ENCODE data around the gene LEFTY1.
A peak's percentile ranks its signal among the peaks of the same experiment; 100 is the strongest.
"Not testable (repeated sequence)": the region's sequence is repeated elsewhere in the genome, so short reads cannot be mapped to it uniquely, and the experiment has no call there.

LEFTY1 gene, protein sequence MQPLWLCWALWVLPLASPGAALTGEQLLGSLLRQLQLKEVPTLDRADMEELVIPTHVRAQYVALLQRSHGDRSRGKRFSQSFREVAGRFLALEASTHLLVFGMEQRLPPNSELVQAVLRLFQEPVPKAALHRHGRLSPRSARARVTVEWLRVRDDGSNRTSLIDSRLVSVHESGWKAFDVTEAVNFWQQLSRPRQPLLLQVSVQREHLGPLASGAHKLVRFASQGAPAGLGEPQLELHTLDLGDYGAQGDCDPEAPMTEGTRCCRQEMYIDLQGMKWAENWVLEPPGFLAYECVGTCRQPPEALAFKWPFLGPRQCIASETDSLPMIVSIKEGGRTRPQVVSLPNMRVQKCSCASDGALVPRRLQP

DNA sequence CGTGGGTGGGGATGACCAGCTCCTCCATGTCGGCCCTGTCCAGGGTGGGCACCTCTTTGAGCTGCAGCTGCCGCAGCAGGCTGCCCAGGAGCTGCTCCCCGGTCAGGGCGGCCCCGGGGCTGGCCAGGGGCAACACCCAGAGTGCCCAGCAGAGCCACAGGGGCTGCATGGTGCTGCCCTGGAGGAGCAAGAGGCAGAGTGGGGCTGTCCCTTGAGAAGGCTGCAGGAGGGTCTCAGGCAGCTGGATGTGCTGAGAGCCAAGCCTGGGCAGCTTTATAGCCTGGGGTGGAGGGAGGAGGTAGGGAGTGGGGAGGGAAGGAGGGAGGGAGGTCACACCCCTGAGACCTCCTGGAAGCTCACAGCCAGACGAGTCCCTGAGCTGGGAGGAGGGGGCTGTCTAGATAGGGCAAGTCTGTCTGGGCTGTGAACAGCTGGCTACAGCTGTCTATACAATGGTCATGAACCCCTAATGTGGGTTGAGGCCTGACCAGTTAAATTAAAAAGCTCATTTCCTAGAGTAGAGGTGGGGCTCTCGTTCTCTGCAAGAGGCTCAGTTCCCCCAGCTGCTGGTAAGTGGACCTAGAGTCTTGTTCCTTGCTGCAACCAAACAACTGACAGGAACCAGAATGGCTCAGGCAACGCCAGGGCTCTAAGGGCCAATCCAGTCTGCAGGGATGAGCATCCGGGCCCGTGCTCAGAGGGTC is at the start of gene LEFTY1:
Gene LEFTY1 (minus strand): TSS at position 249 of the 704 bp plus-strand sequence. CDS start 80 bp downstream, at position 169.
- DNase-seq: no peak

DNA sequence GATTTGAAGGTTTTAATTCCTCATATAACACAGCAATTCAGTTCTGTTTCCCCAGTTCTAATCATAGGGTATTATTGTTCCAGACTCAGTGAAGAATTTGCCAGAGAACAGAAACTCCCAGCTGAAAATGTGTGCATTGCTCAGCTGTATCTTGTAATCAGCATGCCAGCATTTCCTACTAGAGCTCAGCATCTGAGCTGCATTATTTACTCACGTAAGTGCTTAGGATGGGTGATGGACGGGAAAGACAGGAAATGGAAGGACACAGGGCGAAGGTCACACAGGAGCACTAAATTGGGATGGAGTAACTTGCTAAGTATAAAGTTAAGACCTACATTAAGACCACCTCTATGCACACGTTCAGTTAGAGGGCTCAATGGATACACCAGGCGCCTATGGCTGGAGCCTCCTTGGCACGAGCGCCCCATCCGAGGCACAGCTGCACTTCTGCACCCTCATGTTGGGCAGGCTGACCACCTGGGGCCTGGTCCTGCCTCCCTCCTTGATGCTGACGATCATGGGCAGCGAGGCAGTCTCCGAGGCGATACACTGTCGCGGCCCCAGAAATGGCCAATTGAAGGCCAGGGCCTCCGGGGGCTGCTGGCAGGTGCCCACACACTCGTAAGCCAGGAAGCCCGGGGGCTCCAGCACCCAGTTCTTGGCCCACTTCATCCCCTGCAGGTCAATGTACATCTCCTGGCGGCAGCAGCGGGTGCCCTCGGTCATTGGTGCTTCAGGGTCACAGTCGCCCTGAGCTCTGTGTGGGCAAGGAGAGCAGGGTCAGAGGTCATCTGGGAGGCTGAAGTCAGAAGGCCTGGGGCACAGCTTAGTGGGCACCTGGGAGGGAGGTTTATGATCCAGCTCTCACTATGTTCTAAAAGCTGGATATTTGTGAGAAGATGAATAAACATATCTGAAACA is 48.4 kb upstream of the LEFTY1 start:
- DNase-seq: no peak

DNA sequence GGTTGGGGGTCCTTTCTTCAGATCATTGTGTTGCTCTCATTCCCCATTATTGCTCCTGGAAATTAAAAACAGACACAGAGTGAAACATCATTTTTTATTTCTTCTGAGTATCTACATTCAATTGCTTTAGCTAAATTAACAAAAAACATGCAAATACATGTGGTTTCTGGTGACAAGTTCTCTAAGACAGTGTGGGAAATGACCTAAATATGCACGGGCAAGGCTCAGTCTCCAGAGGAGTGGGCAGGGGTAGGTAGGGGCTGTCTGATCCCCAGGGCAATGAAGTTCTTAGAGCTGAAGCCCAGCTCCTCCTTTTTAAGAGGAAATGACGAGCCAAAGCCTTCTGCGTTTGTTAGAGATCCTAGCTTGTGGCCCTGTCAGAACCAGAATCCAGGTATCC is 47.6 kb upstream of the LEFTY1 start:
- DNase-seq: no peak

DNA sequence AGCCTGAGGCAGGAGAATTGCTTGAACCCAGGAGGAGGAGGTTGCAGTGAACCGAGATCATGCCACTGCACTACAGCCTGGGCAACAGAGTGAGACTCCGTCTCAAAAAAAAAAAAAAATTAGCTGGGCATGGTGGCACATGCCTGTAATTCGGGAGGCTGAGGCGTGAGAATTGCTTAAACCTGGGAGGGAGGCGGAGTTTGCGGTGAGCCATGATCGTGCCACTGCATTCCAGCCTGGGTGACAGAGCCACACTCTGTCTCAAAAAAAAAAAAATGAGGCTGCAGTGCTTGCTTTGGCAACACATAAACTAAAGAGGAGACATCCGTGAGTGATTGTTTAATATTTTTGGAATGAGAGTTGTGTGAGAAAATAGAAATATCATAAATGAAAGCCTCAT is 47.1 kb upstream of the LEFTY1 start:
- DNase-seq: not testable (repeated sequence)

DNA sequence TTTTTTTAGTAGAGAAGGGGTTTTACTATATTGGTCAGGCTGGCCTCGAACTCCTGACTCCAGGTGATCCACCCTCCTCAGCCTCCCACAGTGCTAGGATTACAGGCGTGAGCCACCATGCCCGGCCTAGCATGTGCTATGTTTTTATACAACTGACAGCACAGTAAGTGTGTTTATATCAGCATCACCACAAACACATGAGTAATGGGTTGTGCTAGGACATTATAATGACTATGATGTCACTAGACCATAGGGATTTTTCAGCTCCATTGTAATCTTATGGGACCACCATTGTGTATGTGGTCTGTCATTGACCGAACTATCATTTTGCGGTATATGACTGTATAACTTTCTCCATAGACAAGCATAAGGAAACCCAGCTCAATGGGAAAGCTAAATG is 45.8 kb upstream of the LEFTY1 start:
- DNase-seq: no peak

DNA sequence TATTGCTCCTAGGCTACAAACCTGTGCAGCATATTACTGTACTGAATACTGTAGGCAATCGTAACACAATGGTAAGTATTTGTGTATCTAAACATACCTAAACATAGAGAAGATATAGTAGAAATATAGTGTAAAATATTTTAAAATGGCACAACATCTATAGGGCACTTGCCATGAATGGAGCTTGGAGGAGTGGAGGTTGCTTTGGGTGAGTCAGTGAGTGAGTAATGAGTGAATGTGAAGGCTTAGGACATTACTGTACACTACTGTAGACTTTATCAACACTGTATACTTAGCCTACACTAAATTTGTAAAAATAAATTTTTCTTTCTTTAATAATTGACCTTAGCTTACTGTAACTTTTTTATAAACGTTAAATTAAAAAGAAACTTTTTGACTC is 44.1 kb upstream of the LEFTY1 start:
- DNase-seq: no peak

DNA sequence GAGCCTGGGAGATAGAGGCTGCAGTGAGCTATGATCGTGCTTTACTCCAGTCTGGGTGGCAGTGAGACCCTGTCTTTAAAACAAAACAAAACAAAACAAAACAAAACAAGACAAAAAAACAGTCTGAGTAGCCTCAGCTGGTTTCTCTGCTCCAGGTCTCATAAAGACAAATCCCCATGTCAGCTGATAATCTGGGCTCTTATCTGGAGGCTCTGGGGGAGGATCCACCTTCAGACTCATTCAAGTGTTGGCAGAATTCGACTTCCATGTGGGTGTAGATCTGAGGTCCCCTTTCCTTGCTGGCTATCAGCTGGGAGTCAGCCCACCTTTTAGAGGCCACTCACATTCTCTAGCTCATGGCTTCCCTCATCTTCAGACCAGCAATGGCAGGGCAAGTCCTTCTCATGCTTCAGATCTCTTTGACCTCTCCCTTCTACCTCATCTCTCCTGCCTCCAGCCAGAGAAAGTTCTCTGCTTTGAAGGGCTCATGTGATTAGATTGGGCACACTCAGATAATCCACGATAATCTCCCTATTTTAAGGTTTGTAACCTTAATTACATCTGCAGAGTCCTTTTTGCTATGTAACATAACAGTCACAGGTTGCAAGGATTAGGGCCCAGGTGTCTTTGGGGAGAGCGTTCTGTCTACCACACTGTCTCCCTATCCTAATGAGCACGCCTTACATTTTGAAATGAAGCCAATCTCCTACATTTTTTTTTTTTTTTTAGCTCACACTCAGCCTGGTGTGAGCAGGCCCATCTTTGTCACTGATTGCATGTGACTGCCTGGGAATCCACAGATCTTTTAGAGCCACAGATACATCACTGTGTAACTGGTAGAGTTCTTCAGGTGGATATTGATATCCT is 42.6 kb upstream of the LEFTY1 start:
- no peak for DNase-seq

DNA sequence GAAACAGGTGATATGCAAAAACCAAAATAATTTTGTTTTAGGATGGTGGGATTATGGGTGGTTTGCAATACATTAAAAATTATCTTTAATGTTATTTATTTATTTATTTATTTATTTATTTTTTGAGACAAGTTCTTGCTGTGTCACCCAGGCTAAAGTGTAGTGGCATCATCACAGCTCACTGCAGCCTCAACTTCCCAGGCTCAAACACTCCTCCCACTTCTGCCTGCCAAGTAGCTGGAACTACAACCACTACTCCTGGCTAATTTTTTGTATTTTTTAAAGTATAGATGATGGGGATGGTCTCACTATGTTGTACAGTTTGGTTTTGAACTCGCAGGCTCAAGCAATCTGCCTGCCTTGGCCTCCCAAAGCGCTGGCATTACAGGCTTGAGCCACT is 41.6 kb upstream of the LEFTY1 start:
- DNase-seq: no peak

DNA sequence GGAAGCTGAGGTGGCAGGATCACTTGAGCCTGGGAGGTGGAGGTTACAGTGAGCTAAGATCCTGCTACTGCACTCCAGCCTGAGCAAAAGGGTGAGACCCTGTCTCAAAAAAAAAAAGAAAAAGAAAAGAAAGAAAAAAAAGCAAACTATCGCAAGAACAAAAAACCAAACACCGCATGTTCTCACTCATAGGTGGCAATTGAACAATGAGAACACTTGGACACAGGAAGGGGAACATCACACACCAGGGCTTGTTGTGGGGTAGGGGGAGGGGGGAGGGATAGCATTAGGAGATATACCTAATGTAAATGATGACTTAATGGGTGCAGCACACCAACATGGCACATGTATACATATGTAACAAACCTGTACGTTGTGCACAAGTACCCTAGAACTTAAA is 40.5 kb upstream of the LEFTY1 start:
- not testable (repeated sequence) for DNase-seq

DNA sequence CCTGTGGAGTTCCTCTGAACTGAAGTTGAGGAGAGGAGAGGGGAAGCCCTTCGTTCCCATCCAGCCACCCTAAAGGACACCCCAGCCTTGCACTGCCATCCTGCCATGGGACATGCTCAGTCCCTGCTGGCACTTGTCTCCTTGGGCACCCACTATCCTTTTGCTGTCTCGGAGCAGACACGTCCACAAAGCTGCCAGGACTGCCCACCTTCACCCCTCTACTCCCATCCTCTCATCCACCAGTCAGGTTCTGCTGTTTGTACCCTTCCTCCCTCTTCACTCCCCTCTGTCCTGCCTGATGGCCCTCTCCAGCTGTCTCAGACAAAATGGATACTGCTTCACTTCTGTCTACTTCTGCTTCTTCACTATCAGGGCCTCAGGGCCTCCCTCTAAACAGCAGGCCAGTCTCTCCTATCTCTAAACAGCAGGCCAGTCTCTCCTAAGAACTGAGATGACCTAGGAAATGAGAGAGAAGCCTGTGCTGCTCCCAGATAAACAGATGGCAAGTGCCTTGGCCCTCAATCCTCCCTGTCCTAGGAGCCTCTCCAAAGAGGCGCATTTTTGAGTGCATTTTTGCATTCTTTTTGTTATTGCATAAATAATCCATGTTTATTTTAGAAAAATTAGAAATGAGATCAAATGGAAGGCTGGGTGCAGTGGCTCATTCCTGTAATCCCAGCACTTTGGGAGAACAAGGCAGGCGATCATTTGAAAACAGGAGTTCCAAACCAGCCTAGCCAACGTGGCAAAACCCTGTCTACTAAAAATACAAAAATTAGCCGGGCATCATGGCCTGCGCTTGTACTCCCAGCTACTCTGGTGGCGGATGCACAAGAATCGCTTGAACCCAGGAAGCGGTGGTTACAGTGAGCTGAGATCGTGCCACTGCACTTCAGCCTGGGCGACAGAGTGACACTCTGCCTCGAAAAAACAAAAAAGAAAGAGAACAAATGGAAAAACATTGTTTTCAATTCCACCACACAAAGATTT is 39.5 kb upstream of the LEFTY1 start:
- no peak for DNase-seq

DNA sequence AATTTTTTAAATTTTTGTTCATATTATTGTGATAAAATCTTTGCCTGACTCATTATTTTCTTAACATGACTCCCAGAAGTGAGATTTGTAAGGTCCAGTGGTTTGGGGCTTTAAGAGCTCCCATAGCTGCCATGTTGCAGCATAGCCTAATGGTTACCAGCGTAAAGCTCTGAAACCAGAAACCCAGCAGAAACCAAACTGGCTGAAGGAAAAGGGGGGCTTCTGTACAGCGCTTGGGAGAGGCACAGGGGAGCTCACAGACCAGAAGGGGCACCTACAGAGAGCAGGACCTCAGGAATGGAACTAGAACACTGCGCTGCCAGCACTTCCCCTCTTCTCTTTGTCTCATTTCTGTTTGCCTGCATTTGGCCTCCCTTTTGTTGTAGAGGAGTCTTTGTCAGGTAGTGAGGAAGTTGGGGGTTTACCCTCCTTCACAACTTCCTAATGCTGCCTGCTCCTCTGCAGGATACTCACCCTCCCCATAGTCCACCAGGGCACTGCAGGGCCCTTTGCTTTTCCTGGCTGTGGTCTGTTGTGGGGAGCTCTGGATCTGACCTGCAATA is 37.7 kb upstream of the LEFTY1 start:
- no peak for DNase-seq

DNA sequence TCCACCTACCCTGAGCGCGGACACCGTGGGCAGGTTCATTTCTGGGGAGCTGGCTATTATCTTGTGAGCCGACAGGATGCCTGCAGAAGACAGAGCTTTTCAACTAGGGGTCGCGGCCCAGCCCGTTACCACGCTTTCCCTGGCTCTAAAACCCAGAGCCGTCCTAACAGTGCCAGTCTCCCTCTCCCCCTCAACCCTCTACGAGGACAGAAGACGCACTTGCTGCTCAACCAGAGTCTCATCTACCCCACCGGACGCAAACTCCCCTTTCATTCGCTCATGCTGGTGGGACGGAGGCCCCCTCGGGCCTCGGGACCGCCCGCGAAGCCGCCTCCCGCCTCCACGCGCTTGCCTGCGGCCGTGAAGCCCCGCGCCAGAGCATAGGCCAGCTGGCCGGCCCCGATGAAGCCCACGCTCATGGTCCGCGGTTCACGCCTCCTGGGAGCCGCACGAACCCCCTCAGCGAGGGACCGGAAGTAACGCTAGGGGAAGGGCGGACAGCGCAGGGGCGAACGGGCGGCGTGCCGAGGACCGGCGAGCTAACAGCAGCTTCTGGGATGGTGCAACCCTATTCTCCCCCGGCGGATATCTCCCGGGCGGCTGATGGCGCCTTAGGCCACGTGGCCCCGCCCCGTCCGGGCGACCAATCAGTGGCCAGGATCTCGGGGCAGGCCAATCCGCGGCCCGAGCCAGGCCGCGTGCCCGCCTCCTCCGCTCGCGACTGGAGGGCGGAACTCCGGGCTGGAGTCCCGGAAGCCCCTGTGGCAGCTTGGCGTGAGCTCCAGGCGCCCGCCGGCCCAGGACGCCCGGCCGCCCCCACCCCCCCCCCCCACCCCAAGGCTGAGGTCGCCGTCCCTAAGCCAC is 35.0 kb upstream of the LEFTY1 start, which contains the start of gene PYCR2:
Gene PYCR2 (minus strand): TSS at position 559 of the 864 bp plus-strand sequence. CDS start 140 bp downstream, at position 419.
- DNase-seq: peak; percentile 90 to 92

DNA sequence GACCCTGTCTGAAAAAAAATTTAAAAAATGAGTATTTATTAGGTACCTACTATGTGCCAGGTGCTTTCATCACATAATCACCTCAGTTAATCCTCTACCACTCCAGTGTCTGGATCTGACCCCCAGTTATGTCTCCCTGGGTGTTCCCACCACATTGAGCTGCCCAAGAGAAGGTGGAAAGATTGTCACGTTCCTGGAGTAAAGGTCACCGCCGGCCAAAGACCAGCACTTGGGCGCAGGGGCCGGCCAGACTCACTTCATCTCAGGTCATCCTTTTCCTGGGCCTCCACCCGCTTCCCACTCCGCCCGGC is 34.4 kb upstream of the LEFTY1 start:
- no peak for DNase-seq

DNA sequence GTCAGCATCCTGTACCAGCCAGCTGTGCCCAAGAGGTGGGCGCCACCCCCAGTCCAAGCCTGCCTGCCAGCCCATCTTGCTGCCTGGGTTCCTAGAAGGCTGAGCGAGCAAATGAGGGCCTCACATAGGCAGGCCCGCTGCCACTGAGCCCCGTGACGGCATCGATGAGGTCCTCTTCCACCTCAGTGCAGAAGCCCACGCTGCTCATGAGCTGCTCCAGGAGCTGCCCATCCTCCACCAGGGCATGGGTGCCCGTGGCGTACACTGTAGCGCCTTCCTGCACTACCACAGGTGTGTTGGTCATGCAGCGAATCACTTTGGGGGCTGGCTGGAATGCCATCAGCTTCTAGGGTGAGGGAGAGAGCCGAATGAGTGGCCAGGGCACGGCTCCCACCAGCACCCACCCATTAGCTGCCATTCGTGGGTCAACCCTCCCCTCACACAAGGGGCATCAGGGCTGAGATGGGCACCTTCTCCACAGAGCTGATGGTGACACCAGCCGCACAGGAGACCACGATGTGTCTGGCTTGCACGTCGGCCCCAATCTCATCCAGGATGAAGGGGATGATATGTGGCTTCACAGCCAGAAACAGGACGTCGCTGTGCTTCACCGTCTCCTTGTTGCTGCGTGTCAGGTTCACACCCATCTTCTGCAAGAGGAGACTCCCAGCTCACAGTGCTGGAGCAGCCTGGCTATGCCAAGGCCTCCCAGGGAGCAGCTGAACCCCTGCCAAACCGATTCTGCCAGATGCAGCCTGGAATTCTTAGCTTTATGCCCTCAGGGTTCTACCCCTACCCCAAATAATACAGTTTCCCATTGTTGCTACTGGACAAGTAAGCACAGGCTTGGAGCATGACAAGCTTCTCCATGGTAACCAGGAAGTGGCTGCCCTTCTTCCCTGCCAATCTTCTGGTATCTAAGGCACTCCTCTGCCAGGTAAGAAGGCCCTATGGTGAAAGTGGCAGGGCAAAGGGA is 33.1 kb upstream of the LEFTY1 start:
- DNase-seq: no peak

DNA sequence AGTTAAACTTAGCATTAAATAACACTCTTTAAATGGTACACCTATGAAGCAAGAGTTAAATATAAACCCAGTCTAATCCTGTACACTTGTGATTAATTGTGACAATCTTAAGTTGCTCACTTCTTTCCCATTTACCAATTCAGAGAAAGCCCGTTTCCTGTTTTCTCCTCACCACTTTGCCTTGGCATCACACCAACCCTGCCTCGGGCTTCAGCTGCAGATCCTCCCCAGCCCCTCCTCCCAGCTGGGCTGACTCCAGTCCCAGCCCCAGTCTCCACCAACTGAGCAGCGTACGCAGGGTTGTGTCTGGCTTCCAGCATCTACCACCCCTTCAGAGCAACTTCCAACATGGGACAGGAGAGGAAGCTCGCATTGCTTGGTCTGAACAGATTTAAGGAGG is 31.0 kb upstream of the LEFTY1 start:
- no peak for DNase-seq

DNA sequence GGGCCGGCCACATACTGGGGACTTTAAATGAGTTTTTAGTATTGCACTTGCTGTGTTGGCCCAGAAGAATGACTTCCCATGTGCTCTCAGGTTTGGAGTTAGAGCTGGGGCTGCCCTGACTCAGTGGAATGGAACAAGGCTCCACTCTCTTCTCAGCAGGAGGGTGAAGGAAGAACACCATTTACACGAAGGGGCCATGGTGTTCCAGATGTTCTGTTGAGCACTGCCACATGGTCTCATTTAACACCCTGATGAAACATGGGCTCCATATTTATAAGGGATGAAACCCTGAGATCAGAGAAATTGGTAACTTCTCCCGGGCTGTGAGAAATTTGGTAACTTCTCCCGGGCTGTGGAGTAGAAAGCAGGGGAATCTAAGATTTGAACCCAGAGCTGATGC is 29.3 kb upstream of the LEFTY1 start:
- DNase-seq: no peak

DNA sequence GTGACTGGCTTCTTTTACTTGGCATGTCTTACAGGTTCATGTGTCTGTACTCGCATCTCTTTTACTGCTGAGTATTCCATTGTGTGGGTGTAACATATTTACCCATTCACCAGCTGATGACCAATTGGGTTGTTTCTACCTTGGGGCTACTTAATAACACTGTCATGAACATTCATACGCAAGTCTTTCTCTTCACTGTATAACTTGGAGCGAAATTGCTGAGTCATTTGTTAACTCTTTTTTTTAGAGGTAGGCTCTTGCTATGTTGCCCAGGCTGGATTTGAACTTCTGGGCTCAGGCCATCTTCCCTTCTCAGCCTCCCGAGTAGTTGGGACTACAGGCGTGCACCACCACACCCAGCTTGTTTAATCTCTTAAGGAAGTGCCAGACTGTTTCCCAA is 28.6 kb upstream of the LEFTY1 start:
- DNase-seq: no peak

DNA sequence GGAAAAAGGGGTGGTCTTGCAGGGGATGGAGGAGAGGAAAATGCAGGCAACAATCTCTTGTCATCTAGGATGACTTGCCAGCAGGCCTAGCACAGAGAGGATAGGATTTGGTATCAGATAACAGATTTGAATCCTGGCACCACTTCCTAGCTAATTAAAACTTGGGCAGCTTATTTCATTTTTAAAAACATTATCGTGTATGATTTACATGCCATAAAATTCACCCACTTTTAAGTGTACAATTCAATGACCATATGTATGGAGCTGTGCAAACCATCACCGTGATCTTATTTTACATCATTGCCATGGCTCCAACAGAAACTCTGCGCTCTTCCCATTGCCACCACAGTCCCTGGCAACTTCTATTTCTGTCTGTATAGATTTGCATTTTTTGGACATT is 28.2 kb upstream of the LEFTY1 start:
- no peak for DNase-seq
